ENCODE data around the gene CLSTN1. TPM values are rescaled to one million over a fixed set of nuclear protein-coding genes. Genes with fewer than 3 reads are reported as not detected.
"Not testable (repeated sequence)": the region's sequence is repeated elsewhere in the genome, so short reads cannot be mapped to it uniquely, and the experiment has no call there.

The CLSTN1 gene
- total RNA-seq, 1 experiment from 2014 or later: 106 TPM

DNA sequence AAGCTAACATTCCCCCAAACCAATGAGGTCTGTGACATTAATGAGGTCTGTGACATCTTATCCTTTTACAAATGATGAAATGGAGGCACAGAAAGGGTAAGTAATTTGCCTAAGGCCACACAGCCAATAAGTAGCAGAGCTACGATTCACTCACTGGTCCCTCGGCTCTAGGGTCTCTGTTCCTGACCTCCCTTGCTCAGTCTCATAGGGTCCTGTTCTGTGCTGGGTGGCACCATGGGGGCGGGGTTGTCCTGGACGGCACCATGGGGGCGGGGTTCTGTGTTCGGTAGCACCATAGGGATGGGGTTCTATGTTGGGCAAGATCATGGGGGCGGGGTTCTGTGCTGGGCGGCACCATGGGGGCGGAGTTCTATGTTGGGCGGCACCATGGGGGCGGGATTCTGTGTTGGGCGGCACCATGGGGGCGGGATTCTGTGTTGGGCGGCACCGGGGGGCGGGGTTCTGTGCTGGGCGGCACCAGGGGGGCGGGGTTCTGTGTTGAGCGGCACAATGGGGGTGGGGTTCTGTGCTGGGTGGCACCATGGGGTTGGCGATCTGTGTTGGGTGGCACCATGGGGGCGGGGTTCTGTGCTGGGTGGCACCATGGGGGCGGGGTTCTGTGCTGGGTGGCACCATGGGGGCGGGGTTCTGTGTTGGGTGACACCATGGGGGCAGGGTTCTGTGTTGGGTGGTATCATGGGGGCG lies 55.6 kb downstream of the CLSTN1 start:
- peaks cover 6% of the 10 kb centered on the region for H3K4me1 Mint-ChIP-seq (ENCODE audit: insufficient read depth, unreplicated experiment)
- intact Hi-C loops (cut with micrococcal nuclease): no loop called here
- no peak overlapping the region for H3K27ac Mint-ChIP-seq (ENCODE audit: low read depth, unreplicated experiment)
- ChIA-PET CTCF (interaction anchor here (0.6 to 1.7 kb wide), 2 partner anchors 141 to 802 kb away, joined by 5 to 7 read pairs; no protein-coding TSS in a partner anchor), POLR2A (interaction anchor here (0.5 to 2.9 kb wide), 4 partner anchors 26 to 68 kb away, joined by 3 to 14 read pairs (median 6); no protein-coding TSS in a partner anchor)
- H3K27me3 Mint-ChIP-seq (ENCODE audit: insufficient read depth, unreplicated experiment): no peaks in the 10 kb centered on the region
- DNase-seq (ENCODE audit: unreplicated experiment): peak; percentile 25
- no TSS peak for BruUV-seq (replicated peaks)
- H3K36me3 Mint-ChIP-seq (ENCODE audit: insufficient read depth, unreplicated experiment): peaks cover 34% of the 10 kb centered on the region
- no peak overlapping the region for H3K4me3 Mint-ChIP-seq (ENCODE audit: unreplicated experiment)
- TF ChIP-seq, protein P1, sequence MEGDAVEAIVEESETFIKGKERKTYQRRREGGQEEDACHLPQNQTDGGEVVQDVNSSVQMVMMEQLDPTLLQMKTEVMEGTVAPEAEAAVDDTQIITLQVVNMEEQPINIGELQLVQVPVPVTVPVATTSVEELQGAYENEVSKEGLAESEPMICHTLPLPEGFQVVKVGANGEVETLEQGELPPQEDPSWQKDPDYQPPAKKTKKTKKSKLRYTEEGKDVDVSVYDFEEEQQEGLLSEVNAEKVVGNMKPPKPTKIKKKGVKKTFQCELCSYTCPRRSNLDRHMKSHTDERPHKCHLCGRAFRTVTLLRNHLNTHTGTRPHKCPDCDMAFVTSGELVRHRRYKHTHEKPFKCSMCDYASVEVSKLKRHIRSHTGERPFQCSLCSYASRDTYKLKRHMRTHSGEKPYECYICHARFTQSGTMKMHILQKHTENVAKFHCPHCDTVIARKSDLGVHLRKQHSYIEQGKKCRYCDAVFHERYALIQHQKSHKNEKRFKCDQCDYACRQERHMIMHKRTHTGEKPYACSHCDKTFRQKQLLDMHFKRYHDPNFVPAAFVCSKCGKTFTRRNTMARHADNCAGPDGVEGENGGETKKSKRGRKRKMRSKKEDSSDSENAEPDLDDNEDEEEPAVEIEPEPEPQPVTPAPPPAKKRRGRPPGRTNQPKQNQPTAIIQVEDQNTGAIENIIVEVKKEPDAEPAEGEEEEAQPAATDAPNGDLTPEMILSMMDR (IDR thresholded peaks at IDR 0.05; ENCODE audit: unreplicated experiment): no peak
- H3K9me3 Mint-ChIP-seq (ENCODE audit: unreplicated experiment): no peaks in the 10 kb centered on the region

DNA sequence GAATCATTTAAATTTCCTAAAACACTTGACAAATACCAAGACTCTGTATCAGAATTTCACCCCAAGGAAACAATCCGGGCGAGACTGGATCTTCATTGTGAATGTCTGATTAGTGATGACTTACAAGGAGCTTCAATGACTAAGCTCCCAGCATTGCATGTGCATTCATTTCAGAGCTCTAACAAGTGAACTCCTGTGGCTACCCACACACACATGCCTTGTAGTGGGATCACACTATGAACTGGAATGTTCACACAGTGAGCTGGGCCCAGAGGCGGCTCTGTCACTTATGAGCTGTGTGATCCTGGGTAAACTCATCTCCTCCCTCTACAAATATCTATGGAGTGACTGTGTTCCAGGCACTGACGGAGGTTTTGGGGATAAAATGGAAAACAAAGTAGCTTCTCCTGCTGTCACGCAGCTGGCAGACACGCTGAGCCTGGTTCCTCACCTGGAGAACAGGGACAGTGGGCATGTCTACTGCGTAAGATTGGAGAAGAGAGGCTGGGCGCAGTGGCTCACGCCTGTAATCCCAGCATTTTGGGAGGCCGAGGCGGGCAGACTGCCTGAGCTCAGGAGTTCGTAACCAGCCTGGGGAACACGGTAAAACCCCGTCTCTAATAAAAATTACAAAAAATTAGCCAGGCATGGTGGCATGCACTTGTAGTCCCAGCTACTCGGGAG lies 56.9 kb downstream of the CLSTN1 start:
- H3K4me1 Mint-ChIP-seq (ENCODE audit: insufficient read depth, unreplicated experiment): peaks cover 6% of the 10 kb centered on the region
- TF ChIP-seq, protein P1 (IDR thresholded peaks at IDR 0.05; ENCODE audit: unreplicated experiment): no peak
- peak overlapping the region; percentile 10 for H3K4me3 Mint-ChIP-seq (ENCODE audit: unreplicated experiment)
- no peaks in the 10 kb centered on the region for H3K9me3 Mint-ChIP-seq (ENCODE audit: unreplicated experiment)
- peak; percentile 93 for DNase-seq (ENCODE audit: unreplicated experiment)
- intact Hi-C loops (cut with micrococcal nuclease): no loop called here
- ChIA-PET CTCF (interaction anchor here (0.5 to 1.9 kb wide), 8 partner anchors 10 to 291 kb away, joined by 3 to 13 read pairs (median 3); no protein-coding TSS in a partner anchor), POLR2A (interaction anchor here (0.6 to 2.9 kb wide), 23 partner anchors 8 to 1678 kb away, joined by 3 to 14 read pairs (median 4); partner anchors contain the start of genes LZIC, NMNAT1 and UBE4B)
- peak overlapping the region; percentile 74 for H3K27ac Mint-ChIP-seq (ENCODE audit: low read depth, unreplicated experiment)
- peaks cover 33% of the 10 kb centered on the region for H3K36me3 Mint-ChIP-seq (ENCODE audit: insufficient read depth, unreplicated experiment)
- H3K27me3 Mint-ChIP-seq (ENCODE audit: insufficient read depth, unreplicated experiment): no peaks in the 10 kb centered on the region
- BruUV-seq (replicated peaks): no TSS peak

- no TSS peak for BruUV-seq (replicated peaks)
- Mint-ChIP-seq H3K9me3 (ENCODE audit: unreplicated experiment) (no peaks in the 10 kb centered on the region), H3K36me3 (ENCODE audit: insufficient read depth, unreplicated experiment) (peaks cover 28% of the 10 kb centered on the region), H3K27ac (ENCODE audit: low read depth, unreplicated experiment) (peak overlapping the region; percentile 74), H3K4me1 (ENCODE audit: insufficient read depth, unreplicated experiment) (peaks cover 6% of the 10 kb centered on the region), H3K27me3 (ENCODE audit: insufficient read depth, unreplicated experiment) (no peaks in the 10 kb centered on the region), H3K4me3 (ENCODE audit: unreplicated experiment) (no peak overlapping the region)
- TF ChIP-seq, protein P1 (IDR thresholded peaks at IDR 0.05; ENCODE audit: unreplicated experiment): no peak
- intact Hi-C loops (cut with micrococcal nuclease): no loop called here
- CTCF ChIA-PET: interaction anchor here (0.7 to 1.6 kb wide), 2 partner anchors 18 to 138 kb away, joined by 4 to 5 read pairs; no protein-coding TSS in a partner anchor
- DNase-seq (ENCODE audit: unreplicated experiment): no peak
- POLR2A ChIA-PET: no interaction called here
Measured at GRCh38 chr1:9764550-9764949, 59.2 kb downstream of the CLSTN1 start.

DNA sequence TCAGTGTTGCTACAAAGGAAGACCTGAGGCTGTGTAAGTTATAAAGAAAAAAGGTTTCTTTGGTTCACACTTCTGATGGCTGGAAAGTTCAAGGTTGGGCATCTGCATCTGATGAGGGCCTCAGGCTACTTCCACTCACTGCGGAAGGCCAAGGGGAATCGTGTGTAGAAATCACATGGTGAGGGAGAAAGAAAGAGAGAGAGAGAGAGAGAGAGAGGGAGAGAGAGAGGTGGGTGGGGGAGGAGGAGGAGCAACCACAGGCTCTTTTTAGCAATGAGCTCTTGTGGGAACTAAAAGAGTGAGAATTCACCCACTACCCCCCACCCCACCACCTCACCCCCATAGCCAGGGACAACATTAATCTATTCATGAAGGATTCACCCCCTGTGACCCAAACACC lies 59.9 kb downstream of the CLSTN1 start:
- TF ChIP-seq, protein P1 (IDR thresholded peaks at IDR 0.05; ENCODE audit: unreplicated experiment): no peak
- H3K4me3 Mint-ChIP-seq (ENCODE audit: unreplicated experiment): no peak overlapping the region

GRCh38 chr1:9762446-9762845 lies 61.3 kb downstream of the CLSTN1 start:
- BruUV-seq (replicated peaks); intact Hi-C loops (cut with micrococcal nuclease); H3K4me3 Mint-ChIP-seq (ENCODE audit: unreplicated experiment); POLR2A ChIA-PET; H3K27me3 Mint-ChIP-seq (ENCODE audit: insufficient read depth, unreplicated experiment); DNase-seq (ENCODE audit: unreplicated experiment); H3K9me3 Mint-ChIP-seq (ENCODE audit: unreplicated experiment); H3K27ac Mint-ChIP-seq (ENCODE audit: low read depth, unreplicated experiment): not testable (repeated sequence)
- peaks cover 10% of the 10 kb centered on the region for H3K4me1 Mint-ChIP-seq (ENCODE audit: insufficient read depth, unreplicated experiment)
- CTCF ChIA-PET: interaction anchor here (0.6 kb wide), 1 partner anchor 959 kb away, joined by 3 read pairs; no protein-coding TSS in a partner anchor
- H3K36me3 Mint-ChIP-seq (ENCODE audit: insufficient read depth, unreplicated experiment): peaks cover 22% of the 10 kb centered on the region

More for the DNA sequence above, 59.9 kb downstream of the CLSTN1 start:
- peaks cover 6% of the 10 kb centered on the region for H3K4me1 Mint-ChIP-seq (ENCODE audit: insufficient read depth, unreplicated experiment)
- intact Hi-C loops (cut with micrococcal nuclease): no loop called here
- CTCF ChIA-PET: no interaction called here
- peaks cover 22% of the 10 kb centered on the region for H3K36me3 Mint-ChIP-seq (ENCODE audit: insufficient read depth, unreplicated experiment)
- POLR2A ChIA-PET: no interaction called here
- no peaks in the 10 kb centered on the region for H3K27me3 Mint-ChIP-seq (ENCODE audit: insufficient read depth, unreplicated experiment)
- DNase-seq (ENCODE audit: unreplicated experiment): no peak
- no TSS peak for BruUV-seq (replicated peaks)
- H3K27ac Mint-ChIP-seq (ENCODE audit: low read depth, unreplicated experiment): peak overlapping the region; percentile 14
- no peaks in the 10 kb centered on the region for H3K9me3 Mint-ChIP-seq (ENCODE audit: unreplicated experiment)

All from MCF 10A (cell line).